GM06990 (cell line): ENCODE results near the gene AGFG2.

Experiments
- DNase-seq: peaks from one replicate; pipeline ENCODE4 v3.0.0-alpha.2; 2011; ENCODE audit not compliant: insufficient read length; ENCODE audit errors: extremely low read depth
- H3K27me3 ChIP-seq: replicated peaks from 2 replicates; pipeline ENCODE4 v1.6.0; 2011; ENCODE audit warnings: low read length; ENCODE audit not compliant: control insufficient read depth, insufficient read depth
- H3K36me3 ChIP-seq: 2 replicates; pipeline ENCODE4 v1.5.1; 2011; ENCODE audit warnings: low read length; ENCODE audit not compliant: control insufficient read depth, insufficient read depth
- H3K4me3 ChIP-seq: replicated peaks from 2 replicates; pipeline ENCODE4 v1.5.1; 2011; ENCODE audit warnings: low read depth, mild to moderate bottlenecking, control low read depth, low read length
- CTCF ChIP-seq: IDR thresholded peaks from 2 replicates; pipeline ENCODE4 v1.5.1; 2011; ENCODE audit warnings: low read length, control low read depth, mild to moderate bottlenecking, inconsistent platforms; ENCODE audit not compliant: insufficient read depth, poor library complexity, severe bottlenecking

The AGFG2 gene

GRCh38 chr7:100585511-100586265 is 46.7 kb downstream of the AGFG2 start, which contains the start of gene LRCH4:
LRCH4 (minus strand) TSS chr7:100586129; CDS start chr7:100586100, 29 bp downstream.
- DNase-seq, result no peak
- peaks cover 13% of the 10 kb centered on the region for H3K36me3 ChIP-seq
- no peaks in the 10 kb centered on the region; the same call in 1 of the 2 replicates for H3K27me3 ChIP-seq
- no peak for TF ChIP-seq CTCF
- H3K4me3 ChIP-seq, result peak within 1 kb of the TSS; percentile 80

- DNase-seq, result peak; percentile 100
- peaks cover 6% of the 10 kb centered on the region for H3K36me3 ChIP-seq
- peak within 1 kb of the TSS; percentile 80 for H3K4me3 ChIP-seq
- no peaks in the 10 kb centered on the region; the same call in 1 of the 2 replicates for H3K27me3 ChIP-seq
- TF ChIP-seq CTCF, result no peak
Measured at GRCh38 chr7:100586266-100587025, 47.4 kb downstream of the AGFG2 start, which contains the start of gene FBXO24. FBXO24 (plus strand) TSS chr7:100586328; CDS start chr7:100586626, 298 bp downstream.

- H3K27me3 ChIP-seq, result no peaks in the 10 kb centered on the region; the same call in 1 of the 2 replicates
- H3K4me3 ChIP-seq, result no peak overlapping the region
- no peaks in the 10 kb centered on the region for H3K36me3 ChIP-seq
- no peak for DNase-seq
- peak; percentile 58 for TF ChIP-seq CTCF
Measured at GRCh38 chr7:100588438-100588837, 49.4 kb downstream of the AGFG2 start.

- DNase-seq, result no peak
- no peaks in the 10 kb centered on the region; the same call in 1 of the 2 replicates for H3K27me3 ChIP-seq
- no peak overlapping the region for H3K4me3 ChIP-seq
- no peaks in the 10 kb centered on the region for H3K36me3 ChIP-seq
- no peak for TF ChIP-seq CTCF
Measured at GRCh38 chr7:100589341-100589947, 50.4 kb downstream of the AGFG2 start.

GRCh38 chr7:100590077-100590737 is 51.2 kb downstream of the AGFG2 start:
- Histone ChIP-seq H3K4me3 (no peak overlapping the region), H3K36me3 (no peaks in the 10 kb centered on the region), H3K27me3 (no peaks in the 10 kb centered on the region; the same call in 1 of the 2 replicates)
- DNase-seq, result no peak
- TF ChIP-seq CTCF, result no peak
